Activated CD4-positive, alpha-beta T cell treated with anti-CD3 and anti-CD28 coated beads, Interleukin-2, amount 10 ng/mL, durations not matched to agents 7 days and 5 days (primary cell): ENCODE results near the gene PHLPP1. TPM values are rescaled to one million over a fixed set of nuclear protein-coding genes. Genes with fewer than 3 reads are reported as not detected.

Source experiments
- CTCF ChIA-PET: fragments of 350-600 bp; sonication (Branson Sonifier 250); formaldehyde crosslinking; loops from one replicate; lab custom pipeline; 2021; ENCODE audit warnings: antibody characterized with exemption; lab: Charles Lee
- POLR2A ChIA-PET: fragments of 350-600 bp; sonication (Branson Sonifier 250); formaldehyde crosslinking; loops from one replicate; lab custom pipeline; 2021; ENCODE audit warnings: antibody characterized with exemption; lab: Charles Lee
- DNase-seq: peaks from one replicate; pipeline ENCODE4 v3.0.0-alpha.2; 2020
- H3K27ac Mint-ChIP-seq: one replicate; pipeline ENCODE4 v1.8.0; 2021; ENCODE audit warnings: mild to moderate bottlenecking, moderate library complexity, mixed read lengths
- H3K27me3 Mint-ChIP-seq: one replicate; pipeline ENCODE4 v1.8.0; 2021; ENCODE audit warnings: mixed read lengths
- H3K36me3 Mint-ChIP-seq: one replicate; pipeline ENCODE4 v1.8.0; 2021; ENCODE audit warnings: low read depth, mixed read lengths
- H3K4me1 Mint-ChIP-seq: one replicate; pipeline ENCODE4 v1.8.0; 2021; ENCODE audit warnings: mixed read lengths
- H3K4me3 Mint-ChIP-seq: one replicate; pipeline ENCODE4 v1.8.0; 2021; ENCODE audit warnings: mild to moderate bottlenecking, moderate library complexity, mixed read lengths
- H3K9me3 Mint-ChIP-seq: one replicate; pipeline ENCODE4 v1.8.0; 2021; ENCODE audit warnings: mixed read lengths
- total RNA-seq, 2 experiments: library from RNA; stranded (reverse); gene quantifications; one replicate each; pipeline ENCODE4 v1.2.3, GENCODE V29; 2021

The PHLPP1 gene
- total RNA-seq, 2 experiments from 2014 or later = 2.7 to 3.8 TPM

DNA sequence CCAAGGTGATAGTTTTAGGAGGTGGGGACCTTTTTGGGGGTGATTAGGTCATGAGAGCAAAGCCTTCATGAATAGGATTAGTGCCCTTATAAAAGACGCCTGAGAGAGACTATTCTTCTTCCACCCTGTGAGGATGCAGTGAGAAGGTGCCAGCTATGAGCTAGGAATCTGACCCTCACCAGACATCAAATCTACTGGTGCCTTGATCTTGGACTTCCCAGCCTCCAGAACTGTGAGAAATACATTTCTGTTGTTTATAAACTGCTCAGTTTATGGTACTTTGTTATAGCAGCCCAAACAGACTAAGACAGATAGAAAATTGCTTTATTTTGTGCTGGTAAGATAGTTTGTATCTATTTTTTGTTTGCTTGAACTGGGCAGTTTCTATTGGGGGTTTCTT, 40.1 kb downstream of the PHLPP1 start:
- Mint-ChIP-seq H3K27ac (no peak overlapping the region), H3K36me3 (no peaks in the 10 kb centered on the region), H3K4me3 (no peak overlapping the region), H3K27me3 (peaks cover 1% of the 10 kb centered on the region), H3K9me3 (no peaks in the 10 kb centered on the region), H3K4me1 (peaks cover 3% of the 10 kb centered on the region)
- CTCF ChIA-PET = interaction anchor here (1.1 kb wide), 1 partner anchor 13 kb away, joined by 4 read pairs; no protein-coding TSS in a partner anchor
- DNase-seq = no peak
- POLR2A ChIA-PET = no interaction called here

- Mint-ChIP-seq H3K4me3 (no peak overlapping the region), H3K4me1 (peaks cover 3% of the 10 kb centered on the region), H3K36me3 (no peaks in the 10 kb centered on the region), H3K9me3 (no peaks in the 10 kb centered on the region), H3K27ac (no peak overlapping the region), H3K27me3 (peaks cover 1% of the 10 kb centered on the region)
- no peak for DNase-seq
- ChIA-PET POLR2A (interaction anchor here (0.6 kb wide), 1 partner anchor 21 kb away, joined by 4 read pairs; no protein-coding TSS in a partner anchor), CTCF (interaction anchor here (1.1 kb wide), 1 partner anchor 12 kb away, joined by 4 read pairs; no protein-coding TSS in a partner anchor)
Measured at GRCh38 chr18:62755946-62756345, 40.6 kb downstream of the PHLPP1 start.

GRCh38 chr18:62757399-62758010, 42.2 kb downstream of the PHLPP1 start:
- POLR2A ChIA-PET = no interaction called here

DNA sequence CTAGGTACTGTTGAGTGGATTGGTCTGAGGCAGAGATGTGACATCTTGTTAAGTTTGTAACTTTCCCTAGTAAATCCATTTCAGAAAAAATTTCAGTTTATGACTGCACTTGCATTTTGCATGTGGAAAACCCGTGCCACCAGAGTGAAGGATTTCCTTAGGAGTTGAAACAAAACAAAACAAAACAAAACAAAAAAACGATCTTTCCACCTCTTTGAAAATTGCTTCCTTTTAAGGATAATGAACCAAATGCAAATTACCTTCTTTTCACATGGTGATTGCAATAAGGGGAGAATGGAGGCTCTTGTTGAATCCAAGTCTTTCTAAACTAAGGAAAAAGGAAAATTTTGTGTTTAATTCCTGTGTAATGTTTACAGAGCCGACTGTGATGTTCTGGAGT, 43.2 kb downstream of the PHLPP1 start:
- Mint-ChIP-seq H3K27ac (no peak overlapping the region), H3K36me3 (no peaks in the 10 kb centered on the region), H3K9me3 (no peaks in the 10 kb centered on the region), H3K27me3 (no peaks in the 10 kb centered on the region), H3K4me3 (no peak overlapping the region), H3K4me1 (no peaks in the 10 kb centered on the region)
- ChIA-PET CTCF (interaction anchor here (0.6 to 1.3 kb wide), 2 partner anchors 16 to 48 kb away, joined by 4 read pairs; no protein-coding TSS in a partner anchor), POLR2A (interaction anchor here (0.5 kb wide), 1 partner anchor 1080 kb away, joined by 4 read pairs; no protein-coding TSS in a partner anchor)
- no peak for DNase-seq

More at GRCh38 chr18:62757399-62758010, 42.2 kb downstream of the PHLPP1 start:
- H3K36me3 Mint-ChIP-seq = no peaks in the 10 kb centered on the region
- no peak for DNase-seq
- no peaks in the 10 kb centered on the region for H3K4me1 Mint-ChIP-seq
- no peak overlapping the region for H3K27ac Mint-ChIP-seq
- H3K9me3 Mint-ChIP-seq = no peaks in the 10 kb centered on the region
- CTCF ChIA-PET = interaction anchor here (0.5 to 1.3 kb wide), 2 partner anchors 49 to 842 kb away, joined by 3 to 4 read pairs; no protein-coding TSS in a partner anchor
- H3K4me3 Mint-ChIP-seq = no peak overlapping the region
- peaks cover 1% of the 10 kb centered on the region for H3K27me3 Mint-ChIP-seq

DNA sequence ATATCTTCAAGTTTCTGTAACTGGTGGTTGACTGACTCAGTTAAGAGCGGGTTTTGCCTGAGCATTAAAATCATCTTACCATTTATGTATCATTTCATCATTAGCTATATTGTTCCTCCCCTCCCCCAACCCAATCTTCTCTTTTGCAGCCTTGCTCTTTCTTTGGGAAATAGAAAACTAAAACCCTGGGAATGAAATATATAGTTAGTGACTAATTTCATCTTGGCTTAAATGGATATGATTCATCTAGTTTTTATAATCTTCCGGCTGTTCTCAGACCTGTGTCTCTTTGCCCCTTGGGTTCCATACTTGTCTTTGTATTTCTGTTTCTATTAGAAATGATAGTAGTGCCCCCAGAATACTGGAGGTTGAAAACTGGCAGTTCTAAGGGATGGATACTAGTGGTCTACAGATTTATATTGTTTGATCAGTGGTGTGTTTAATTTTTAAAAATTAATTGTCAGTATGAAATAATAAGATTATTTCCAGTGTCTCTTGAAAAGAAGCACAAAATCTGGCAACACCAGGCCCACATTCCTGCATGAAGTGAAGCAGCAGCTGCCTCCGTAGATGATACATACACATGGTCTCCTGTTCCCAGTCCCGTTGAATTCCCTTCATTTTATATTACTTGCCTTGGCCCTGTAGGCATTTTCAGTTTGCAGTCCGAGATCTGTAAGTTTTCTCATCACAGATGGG, 44.5 kb downstream of the PHLPP1 start:
- H3K9me3 Mint-ChIP-seq = no peaks in the 10 kb centered on the region
- H3K4me3 Mint-ChIP-seq = no peak overlapping the region
- POLR2A ChIA-PET = no interaction called here
- no peaks in the 10 kb centered on the region for H3K36me3 Mint-ChIP-seq
- no peak overlapping the region for H3K27ac Mint-ChIP-seq
- CTCF ChIA-PET = interaction anchor here (0.6 kb wide), 1 partner anchor 52 kb away, joined by 4 read pairs; no protein-coding TSS in a partner anchor
- H3K4me1 Mint-ChIP-seq = no peaks in the 10 kb centered on the region
- no peaks in the 10 kb centered on the region for H3K27me3 Mint-ChIP-seq
- DNase-seq = no peak

- DNase-seq = no peak
- Mint-ChIP-seq H3K9me3 (no peaks in the 10 kb centered on the region), H3K4me1 (no peaks in the 10 kb centered on the region), H3K27me3 (no peaks in the 10 kb centered on the region), H3K4me3 (no peak overlapping the region), H3K36me3 (no peaks in the 10 kb centered on the region), H3K27ac (no peak overlapping the region)
- POLR2A ChIA-PET = no interaction called here
- CTCF ChIA-PET = interaction anchor here (0.6 kb wide), 1 partner anchor 52 kb away, joined by 4 read pairs; no protein-coding TSS in a partner anchor
Measured at GRCh38 chr18:62760403-62760734, 45.0 kb downstream of the PHLPP1 start.

DNA sequence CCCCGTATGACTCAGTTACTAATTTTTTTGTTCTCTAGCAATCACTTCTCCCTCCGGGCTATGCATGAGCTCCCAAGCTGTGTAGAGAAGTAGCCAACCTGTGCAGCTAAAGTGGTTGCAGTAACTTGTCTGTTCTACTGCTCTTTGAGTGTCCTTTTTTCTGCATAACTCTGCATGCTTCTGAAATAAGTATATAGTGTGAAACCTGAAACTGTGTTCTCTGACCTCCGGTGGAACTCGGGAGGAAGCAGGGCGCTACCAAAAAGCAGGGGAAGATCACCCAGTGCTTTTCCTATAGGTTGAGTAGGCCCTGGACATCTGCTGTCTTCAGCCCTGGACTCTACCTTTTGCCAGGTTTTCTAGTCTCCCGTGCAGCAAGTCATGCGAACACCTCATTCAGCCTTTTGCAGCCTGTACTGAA, 47.8 kb downstream of the PHLPP1 start:
- ChIA-PET POLR2A (no interaction called here), CTCF (no interaction called here)
- no peak for DNase-seq
- no peaks in the 10 kb centered on the region for H3K9me3 Mint-ChIP-seq
- no peaks in the 10 kb centered on the region for H3K36me3 Mint-ChIP-seq
- H3K27me3 Mint-ChIP-seq = no peaks in the 10 kb centered on the region
- peaks cover 8% of the 10 kb centered on the region for H3K4me1 Mint-ChIP-seq
- no peak overlapping the region for H3K4me3 Mint-ChIP-seq
- no peak overlapping the region for H3K27ac Mint-ChIP-seq

DNA sequence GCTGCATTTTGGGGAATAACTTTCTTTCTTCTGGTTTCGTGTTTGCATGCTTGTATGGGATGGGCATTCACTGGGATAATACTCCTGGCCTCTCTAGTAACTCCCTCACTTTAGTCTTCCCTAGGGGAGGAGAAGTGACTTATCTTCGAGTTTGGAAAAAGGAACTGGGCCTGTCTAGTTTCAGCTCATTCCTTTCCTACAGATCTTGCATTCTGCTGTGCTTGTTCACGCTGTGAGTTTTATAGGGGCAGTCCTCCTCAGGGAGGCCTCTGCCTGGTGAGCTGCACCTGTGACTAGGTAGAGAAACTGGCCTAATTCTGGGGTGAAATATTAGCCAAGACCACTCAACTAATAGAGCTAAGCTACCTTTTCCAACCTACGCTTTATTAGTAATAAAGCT, 50.9 kb downstream of the PHLPP1 start:
- H3K4me3 Mint-ChIP-seq = no peak overlapping the region
- H3K4me1 Mint-ChIP-seq = peaks cover 12% of the 10 kb centered on the region
- H3K9me3 Mint-ChIP-seq = no peaks in the 10 kb centered on the region
- ChIA-PET POLR2A (no interaction called here), CTCF (no interaction called here)
- H3K27ac Mint-ChIP-seq = no peak overlapping the region
- no peaks in the 10 kb centered on the region for H3K27me3 Mint-ChIP-seq
- H3K36me3 Mint-ChIP-seq = no peaks in the 10 kb centered on the region
- DNase-seq = no peak

GRCh38 chr18:62767321-62767720, 52.0 kb downstream of the PHLPP1 start:
- no peaks in the 10 kb centered on the region for H3K9me3 Mint-ChIP-seq
- no peaks in the 10 kb centered on the region for H3K36me3 Mint-ChIP-seq
- ChIA-PET CTCF (interaction anchor here (1.0 to 1.1 kb wide), 2 partner anchors 11 to 23 kb away, joined by 3 to 4 read pairs; no protein-coding TSS in a partner anchor), POLR2A (no interaction called here)
- DNase-seq = no peak
- H3K27ac Mint-ChIP-seq = no peak overlapping the region
- peaks cover 20% of the 10 kb centered on the region for H3K4me1 Mint-ChIP-seq
- H3K27me3 Mint-ChIP-seq = no peaks in the 10 kb centered on the region
- H3K4me3 Mint-ChIP-seq = no peak overlapping the region

- Mint-ChIP-seq H3K27ac (no peak overlapping the region), H3K27me3 (no peaks in the 10 kb centered on the region), H3K4me3 (no peak overlapping the region), H3K36me3 (no peaks in the 10 kb centered on the region), H3K4me1 (peaks cover 20% of the 10 kb centered on the region), H3K9me3 (no peaks in the 10 kb centered on the region)
- CTCF ChIA-PET = interaction anchor here (1.0 to 1.1 kb wide), 2 partner anchors 12 to 22 kb away, joined by 3 to 4 read pairs; no protein-coding TSS in a partner anchor
- DNase-seq = no peak
- POLR2A ChIA-PET = no interaction called here
Measured at GRCh38 chr18:62767836-62768557, 52.7 kb downstream of the PHLPP1 start.

DNA sequence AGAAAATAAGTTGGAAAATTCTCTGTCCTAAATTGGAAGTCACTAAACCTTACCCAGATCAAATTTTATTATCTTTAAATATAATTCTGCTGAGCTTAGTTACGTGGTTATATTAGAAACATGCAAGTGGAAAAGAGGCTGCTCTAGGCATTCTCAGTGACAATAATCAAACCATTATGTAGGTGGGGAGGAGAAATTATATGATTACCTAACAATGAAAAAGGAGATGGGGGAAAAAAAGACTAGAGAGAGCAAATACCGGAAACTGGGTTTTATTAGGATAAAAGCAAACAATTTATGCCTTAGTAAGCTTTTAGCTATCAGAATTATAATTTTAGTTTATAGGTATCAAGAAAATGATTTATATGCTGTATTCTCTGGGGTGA, 53.2 kb downstream of the PHLPP1 start:
- H3K27me3 Mint-ChIP-seq = no peaks in the 10 kb centered on the region
- no peak for DNase-seq
- peaks cover 20% of the 10 kb centered on the region for H3K4me1 Mint-ChIP-seq
- H3K36me3 Mint-ChIP-seq = no peaks in the 10 kb centered on the region
- no peak overlapping the region for H3K4me3 Mint-ChIP-seq
- H3K27ac Mint-ChIP-seq = no peak overlapping the region
- POLR2A ChIA-PET = no interaction called here
- no peaks in the 10 kb centered on the region for H3K9me3 Mint-ChIP-seq
- CTCF ChIA-PET = interaction anchor here (1.1 kb wide), 1 partner anchor 13 kb away, joined by 4 read pairs; no protein-coding TSS in a partner anchor

- no peaks in the 10 kb centered on the region for H3K36me3 Mint-ChIP-seq
- H3K4me3 Mint-ChIP-seq = no peak overlapping the region
- no peaks in the 10 kb centered on the region for H3K27me3 Mint-ChIP-seq
- no peak overlapping the region for H3K27ac Mint-ChIP-seq
- no peaks in the 10 kb centered on the region for H3K9me3 Mint-ChIP-seq
- POLR2A ChIA-PET = no interaction called here
- CTCF ChIA-PET = interaction anchor here (0.6 kb wide), 1 partner anchor 92 kb away, joined by 4 read pairs; no protein-coding TSS in a partner anchor
- no peak for DNase-seq
- H3K4me1 Mint-ChIP-seq = peaks cover 20% of the 10 kb centered on the region
Measured at GRCh38 chr18:62769216-62769615, 53.9 kb downstream of the PHLPP1 start.
